ENCODE data around the gene PGLYRP3.

The PGLYRP3 gene

DNA sequence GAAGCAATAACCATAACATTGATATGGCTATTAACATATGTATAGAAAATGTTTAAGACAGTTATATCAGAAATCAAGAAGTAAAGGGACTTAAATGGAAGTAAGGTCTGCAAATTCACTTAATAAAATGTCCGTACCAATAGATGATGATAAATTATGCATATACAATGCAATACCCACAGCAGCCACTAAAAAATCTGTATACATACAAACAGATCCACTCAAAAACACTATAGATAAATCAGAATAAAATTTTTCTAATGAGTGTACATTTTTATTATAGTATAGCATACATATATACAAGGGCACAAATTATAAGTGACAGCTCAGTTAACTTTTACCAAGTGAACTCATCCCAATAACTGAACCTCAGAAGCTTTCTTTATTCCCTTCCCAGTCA lies 47.3 kb downstream of the PGLYRP3 start:
- DNase-seq (ENCODE audit: low read depth in 1 of 2, low spot score in 1 of 2), result no peak
- TF ChIP-seq GABPA (IDR thresholded peaks at IDR 0.05; ENCODE audit: low read depth) (no peak), POLR2AphosphoS5 (IDR thresholded peaks at IDR 0.05; ENCODE audit: low read depth) (no peak), SPI1 (IDR thresholded peaks at IDR 0.05; ENCODE audit: borderline replicate concordance, low read depth) (no peak)
- TF ChIP-seq, protein P1, sequence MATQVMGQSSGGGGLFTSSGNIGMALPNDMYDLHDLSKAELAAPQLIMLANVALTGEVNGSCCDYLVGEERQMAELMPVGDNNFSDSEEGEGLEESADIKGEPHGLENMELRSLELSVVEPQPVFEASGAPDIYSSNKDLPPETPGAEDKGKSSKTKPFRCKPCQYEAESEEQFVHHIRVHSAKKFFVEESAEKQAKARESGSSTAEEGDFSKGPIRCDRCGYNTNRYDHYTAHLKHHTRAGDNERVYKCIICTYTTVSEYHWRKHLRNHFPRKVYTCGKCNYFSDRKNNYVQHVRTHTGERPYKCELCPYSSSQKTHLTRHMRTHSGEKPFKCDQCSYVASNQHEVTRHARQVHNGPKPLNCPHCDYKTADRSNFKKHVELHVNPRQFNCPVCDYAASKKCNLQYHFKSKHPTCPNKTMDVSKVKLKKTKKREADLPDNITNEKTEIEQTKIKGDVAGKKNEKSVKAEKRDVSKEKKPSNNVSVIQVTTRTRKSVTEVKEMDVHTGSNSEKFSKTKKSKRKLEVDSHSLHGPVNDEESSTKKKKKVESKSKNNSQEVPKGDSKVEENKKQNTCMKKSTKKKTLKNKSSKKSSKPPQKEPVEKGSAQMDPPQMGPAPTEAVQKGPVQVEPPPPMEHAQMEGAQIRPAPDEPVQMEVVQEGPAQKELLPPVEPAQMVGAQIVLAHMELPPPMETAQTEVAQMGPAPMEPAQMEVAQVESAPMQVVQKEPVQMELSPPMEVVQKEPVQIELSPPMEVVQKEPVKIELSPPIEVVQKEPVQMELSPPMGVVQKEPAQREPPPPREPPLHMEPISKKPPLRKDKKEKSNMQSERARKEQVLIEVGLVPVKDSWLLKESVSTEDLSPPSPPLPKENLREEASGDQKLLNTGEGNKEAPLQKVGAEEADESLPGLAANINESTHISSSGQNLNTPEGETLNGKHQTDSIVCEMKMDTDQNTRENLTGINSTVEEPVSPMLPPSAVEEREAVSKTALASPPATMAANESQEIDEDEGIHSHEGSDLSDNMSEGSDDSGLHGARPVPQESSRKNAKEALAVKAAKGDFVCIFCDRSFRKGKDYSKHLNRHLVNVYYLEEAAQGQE (IDR thresholded peaks at IDR 0.05; ENCODE audit: insufficient replicate concordance, low read depth), result no peak
- TF ChIP-seq, protein P2, sequence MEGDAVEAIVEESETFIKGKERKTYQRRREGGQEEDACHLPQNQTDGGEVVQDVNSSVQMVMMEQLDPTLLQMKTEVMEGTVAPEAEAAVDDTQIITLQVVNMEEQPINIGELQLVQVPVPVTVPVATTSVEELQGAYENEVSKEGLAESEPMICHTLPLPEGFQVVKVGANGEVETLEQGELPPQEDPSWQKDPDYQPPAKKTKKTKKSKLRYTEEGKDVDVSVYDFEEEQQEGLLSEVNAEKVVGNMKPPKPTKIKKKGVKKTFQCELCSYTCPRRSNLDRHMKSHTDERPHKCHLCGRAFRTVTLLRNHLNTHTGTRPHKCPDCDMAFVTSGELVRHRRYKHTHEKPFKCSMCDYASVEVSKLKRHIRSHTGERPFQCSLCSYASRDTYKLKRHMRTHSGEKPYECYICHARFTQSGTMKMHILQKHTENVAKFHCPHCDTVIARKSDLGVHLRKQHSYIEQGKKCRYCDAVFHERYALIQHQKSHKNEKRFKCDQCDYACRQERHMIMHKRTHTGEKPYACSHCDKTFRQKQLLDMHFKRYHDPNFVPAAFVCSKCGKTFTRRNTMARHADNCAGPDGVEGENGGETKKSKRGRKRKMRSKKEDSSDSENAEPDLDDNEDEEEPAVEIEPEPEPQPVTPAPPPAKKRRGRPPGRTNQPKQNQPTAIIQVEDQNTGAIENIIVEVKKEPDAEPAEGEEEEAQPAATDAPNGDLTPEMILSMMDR (IDR thresholded peaks at IDR 0.05; ENCODE audit: insufficient read depth, low read length), result no peak
- Histone ChIP-seq H3K27me3 (ENCODE audit: insufficient read depth, poor library complexity, severe bottlenecking) (peaks cover 44% of the 10 kb centered on the region), H3K4me3 (replicated peaks; ENCODE audit: insufficient read depth, low read length) (no peak overlapping the region), H3K27ac (replicated peaks) (no peak overlapping the region)

DNA sequence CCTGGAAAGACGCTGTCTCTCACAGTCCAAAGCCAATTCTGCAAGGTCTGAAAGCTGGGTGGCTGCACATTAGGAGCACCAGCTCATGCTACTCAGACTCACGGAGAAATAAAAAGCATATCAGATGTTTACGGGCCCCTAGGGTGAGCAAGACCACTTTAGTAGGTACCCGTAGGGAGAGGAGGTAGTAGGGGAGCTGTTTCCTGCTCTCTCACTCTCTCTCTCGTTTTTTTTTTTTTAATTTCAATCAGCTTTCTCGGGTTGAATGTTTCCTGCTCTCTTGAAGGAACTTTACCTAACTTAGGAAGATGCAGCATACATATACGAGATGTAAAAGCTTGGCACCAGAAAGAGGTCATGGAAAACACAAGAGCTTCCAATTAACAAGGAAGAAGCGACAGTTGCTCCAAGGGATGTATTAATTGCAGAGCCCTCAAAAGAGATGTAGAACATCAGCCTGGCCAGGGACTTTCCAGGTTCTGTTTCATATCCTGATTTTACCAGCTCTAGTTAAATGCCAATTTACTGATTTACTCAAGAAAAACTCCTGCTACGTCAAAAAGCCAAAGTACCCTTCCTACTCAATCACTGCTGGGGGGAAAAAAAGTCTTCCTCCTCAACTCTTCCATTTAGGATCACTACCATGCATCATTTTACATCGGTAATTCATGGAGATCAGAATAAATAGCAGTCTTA lies 50.1 kb downstream of the PGLYRP3 start:
- no peak for DNase-seq (ENCODE audit: low read depth in 1 of 2, low spot score in 1 of 2)
- no peak overlapping the region for H3K27ac ChIP-seq (replicated peaks)
- H3K27me3 ChIP-seq (ENCODE audit: insufficient read depth, poor library complexity, severe bottlenecking), result peaks cover 59% of the 10 kb centered on the region
- TF ChIP-seq GABPA (IDR thresholded peaks at IDR 0.05; ENCODE audit: low read depth) (no peak), SPI1 (IDR thresholded peaks at IDR 0.05; ENCODE audit: borderline replicate concordance, low read depth) (no peak), POLR2AphosphoS5 (IDR thresholded peaks at IDR 0.05; ENCODE audit: low read depth) (no peak)
- TF ChIP-seq, protein P1 (IDR thresholded peaks at IDR 0.05; ENCODE audit: insufficient replicate concordance, low read depth), result no peak
- TF ChIP-seq, protein P2 (IDR thresholded peaks at IDR 0.05; ENCODE audit: insufficient read depth, low read length), result no peak
- H3K4me3 ChIP-seq (replicated peaks; ENCODE audit: insufficient read depth, low read length), result no peak overlapping the region

DNA sequence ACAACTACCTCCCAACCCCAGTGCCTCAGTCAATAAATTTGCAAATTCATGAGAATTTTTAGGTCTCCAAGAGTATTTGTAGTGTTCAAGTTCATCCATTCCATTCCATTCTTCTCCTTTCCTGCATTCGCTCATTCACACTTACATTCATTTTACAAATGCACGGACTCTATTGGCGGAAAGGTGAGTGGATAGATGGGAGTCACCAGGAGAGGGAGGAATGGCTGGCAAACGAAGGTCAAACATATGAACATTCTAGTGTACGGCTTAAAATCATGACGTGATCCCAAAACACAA lies 50.7 kb downstream of the PGLYRP3 start:
- Histone ChIP-seq H3K27me3 (ENCODE audit: insufficient read depth, poor library complexity, severe bottlenecking) (peaks cover 57% of the 10 kb centered on the region), H3K4me3 (replicated peaks; ENCODE audit: insufficient read depth, low read length) (no peak overlapping the region), H3K27ac (replicated peaks) (no peak overlapping the region)
- DNase-seq (ENCODE audit: low read depth in 1 of 2, low spot score in 1 of 2), result no peak
- TF ChIP-seq POLR2AphosphoS5 (IDR thresholded peaks at IDR 0.05; ENCODE audit: low read depth) (no peak), SPI1 (IDR thresholded peaks at IDR 0.05; ENCODE audit: borderline replicate concordance, low read depth) (no peak), GABPA (IDR thresholded peaks at IDR 0.05; ENCODE audit: low read depth) (no peak)
- TF ChIP-seq, protein P2 (IDR thresholded peaks at IDR 0.05; ENCODE audit: insufficient read depth, low read length), result no peak
- TF ChIP-seq, protein P1 (IDR thresholded peaks at IDR 0.05; ENCODE audit: insufficient replicate concordance, low read depth), result no peak

Measured in HL-60 (cell line).